NCI-H2107 (cell line): ENCODE measurements around the gene FAM209B.
"Not testable (repeated sequence)": the region's sequence is repeated elsewhere in the genome, so short reads cannot be mapped to it uniquely, and the experiment has no call there.

Experiments used
- DNase-seq: peaks from one replicate; lab custom pipeline; 2025; lab: John Stamatoyannopoulos, UW

FAM209B gene

DNA sequence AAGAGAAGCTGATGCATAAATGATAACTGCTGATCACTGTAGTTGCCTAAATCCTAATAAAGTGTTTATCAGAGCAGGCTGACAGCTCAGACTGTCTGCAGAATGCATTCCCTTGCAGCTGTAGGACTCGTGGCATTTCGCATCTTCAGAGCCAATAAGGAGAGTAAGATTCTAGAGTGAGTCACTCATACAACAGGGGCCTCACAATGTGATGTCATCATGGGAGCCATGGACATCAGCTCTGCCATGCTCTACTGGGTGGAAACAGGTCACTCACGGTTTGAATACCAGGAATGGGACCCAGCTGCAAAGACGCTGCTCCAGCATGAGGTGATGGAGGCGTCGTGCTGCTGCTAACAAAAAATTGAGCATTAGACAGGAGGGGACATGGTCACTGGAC lies 7.4 kb downstream of the FAM209B start:
- DNase-seq, result no peak

DNA sequence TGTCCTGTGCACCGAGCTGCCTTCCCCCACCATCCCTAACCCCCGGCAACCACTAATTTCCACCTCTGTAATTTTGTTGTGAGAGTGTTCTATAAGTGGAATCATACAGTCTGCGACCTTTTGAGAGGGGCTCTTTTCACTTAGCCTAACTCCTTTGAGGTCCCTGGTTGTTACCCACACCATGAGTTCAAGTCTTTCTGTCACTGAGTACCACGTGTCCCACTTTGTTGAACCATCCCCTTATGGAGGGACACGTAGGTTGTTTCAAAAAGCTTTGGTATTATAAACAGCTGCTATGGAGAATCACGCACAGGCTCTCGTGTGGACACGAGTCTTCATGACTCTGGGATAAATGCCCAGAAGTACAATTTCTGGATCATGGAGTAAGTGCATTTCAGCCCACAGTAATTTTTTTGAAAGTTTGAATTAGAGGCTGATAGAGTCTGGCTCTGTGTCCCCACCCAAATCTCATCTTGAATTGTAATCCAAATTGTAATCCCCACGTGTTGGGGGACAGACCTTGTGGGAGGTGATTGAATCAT lies 9.5 kb downstream of the FAM209B start:
- no peak for DNase-seq

DNA sequence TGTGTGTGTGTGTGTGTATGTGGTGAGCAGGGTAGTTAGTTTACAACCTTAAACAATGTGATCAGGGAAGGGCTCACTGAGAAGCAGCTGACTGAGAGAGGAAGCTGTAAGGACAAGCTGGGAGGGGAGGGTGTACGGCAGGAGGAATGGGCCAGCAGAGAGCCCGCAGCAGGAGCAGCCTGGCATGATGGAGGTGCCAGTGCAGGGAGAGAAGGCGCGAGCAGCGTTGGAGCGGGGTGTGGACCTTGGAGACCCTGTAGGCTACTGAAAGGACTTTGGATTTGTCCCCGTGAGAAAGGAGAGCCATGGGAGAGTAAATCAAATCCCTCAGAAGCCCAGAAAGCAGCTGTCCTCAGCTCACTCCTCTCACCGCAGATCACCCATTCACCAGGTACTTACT lies 18.5 kb downstream of the FAM209B start:
- DNase-seq, result no peak

DNA sequence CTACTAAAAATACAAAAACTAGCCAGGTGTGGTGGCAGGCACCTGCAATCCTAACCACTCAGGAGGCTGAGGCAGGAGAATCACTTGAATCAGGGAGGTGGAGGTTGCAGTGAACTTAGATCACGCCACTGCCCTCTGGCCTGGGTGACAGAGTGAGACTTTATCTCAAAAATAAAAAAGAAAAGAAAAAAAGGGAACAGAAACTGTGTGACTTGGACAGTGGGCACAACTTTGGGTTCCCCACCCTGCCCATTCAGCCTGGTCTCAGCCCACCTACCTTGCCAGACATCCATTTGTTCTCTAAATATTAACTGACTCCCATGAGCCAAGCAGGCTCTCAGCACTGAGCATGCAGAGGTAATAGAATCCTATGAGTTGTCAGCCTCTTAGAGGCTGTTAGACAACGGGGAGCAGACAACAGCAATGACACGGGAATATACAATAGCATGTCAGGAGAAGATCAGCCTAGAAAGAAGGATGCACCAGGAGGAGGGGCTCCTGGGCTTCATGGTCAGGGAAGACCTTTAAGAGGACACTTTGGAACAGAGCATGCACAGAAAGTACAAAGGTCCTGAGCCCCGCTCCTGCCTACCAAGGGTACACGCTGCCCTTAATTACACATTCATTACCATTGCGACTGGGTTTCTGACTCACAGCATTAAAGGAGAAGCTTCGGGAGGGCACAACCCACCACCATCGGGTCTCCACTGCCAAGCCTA lies 20.0 kb downstream of the FAM209B start:
- no peak for DNase-seq

- no peak for DNase-seq
Measured at GRCh38 chr20:56554869-56555268, 21.8 kb downstream of the FAM209B start.

GRCh38 chr20:56558968-56559367 lies 25.9 kb downstream of the FAM209B start:
- no peak for DNase-seq

GRCh38 chr20:56564526-56564925 lies 31.5 kb downstream of the FAM209B start:
- not testable (repeated sequence) for DNase-seq

GRCh38 chr20:56565511-56565910 lies 32.5 kb downstream of the FAM209B start:
- DNase-seq, result no peak

DNA sequence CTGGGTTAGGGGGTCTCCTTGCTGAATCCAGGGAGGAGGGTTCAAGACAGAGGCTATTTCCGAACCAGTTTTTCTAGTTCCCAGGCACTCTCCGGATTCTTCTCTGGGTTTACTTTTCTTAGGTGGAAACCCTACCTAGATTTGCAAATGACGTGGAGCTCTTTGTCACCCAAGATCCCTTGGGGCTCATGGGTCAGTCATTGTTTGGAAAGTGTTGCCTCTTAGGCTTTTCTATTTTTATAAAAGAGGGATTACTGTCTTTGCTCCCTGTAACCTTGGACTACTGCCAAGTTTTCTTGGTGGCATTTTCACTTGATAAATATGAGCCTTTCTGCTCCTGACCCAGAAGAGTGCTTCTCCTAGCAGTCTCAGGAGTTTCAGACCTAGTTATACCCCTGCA lies 33.6 kb downstream of the FAM209B start:
- no peak for DNase-seq

- no peak for DNase-seq
Measured at GRCh38 chr20:56570832-56571231, 37.8 kb downstream of the FAM209B start.

- no peak for DNase-seq
Measured at GRCh38 chr20:56572172-56572571, 39.1 kb downstream of the FAM209B start.

- DNase-seq, result no peak
Measured at GRCh38 chr20:56573986-56574385, 40.9 kb downstream of the FAM209B start.

DNA sequence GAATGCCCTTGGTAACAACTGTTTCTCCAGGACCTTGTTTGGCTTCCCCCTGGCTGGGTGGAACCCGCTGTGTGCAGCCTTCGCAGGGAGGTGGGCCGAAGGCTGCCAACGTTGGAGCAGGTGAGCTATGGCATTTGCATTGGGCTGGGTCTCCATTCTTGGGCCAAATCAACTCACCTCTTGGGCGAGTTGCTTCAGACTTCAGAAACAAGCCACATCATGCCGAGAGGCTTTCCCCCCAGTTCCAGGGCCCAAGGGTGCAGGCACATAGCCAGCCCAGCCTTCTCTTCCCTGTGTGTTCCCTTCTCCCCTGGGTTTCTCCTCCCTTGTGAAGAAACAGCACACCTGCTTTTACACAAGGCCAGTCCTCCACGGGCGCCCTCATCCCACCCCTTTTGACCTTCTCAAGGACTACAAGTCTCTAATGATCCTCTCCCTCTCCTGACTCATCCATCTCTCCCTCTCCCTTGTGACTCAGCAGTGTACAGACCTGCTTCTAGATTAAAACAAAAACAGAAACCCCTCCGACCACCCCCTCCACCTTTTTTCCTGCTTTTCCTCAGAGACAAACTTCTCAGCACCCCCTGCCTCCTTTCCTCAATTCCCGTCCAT lies 41.6 kb downstream of the FAM209B start:
- no peak for DNase-seq

- DNase-seq, result no peak
Measured at GRCh38 chr20:56575157-56575556, 42.1 kb downstream of the FAM209B start.

DNA sequence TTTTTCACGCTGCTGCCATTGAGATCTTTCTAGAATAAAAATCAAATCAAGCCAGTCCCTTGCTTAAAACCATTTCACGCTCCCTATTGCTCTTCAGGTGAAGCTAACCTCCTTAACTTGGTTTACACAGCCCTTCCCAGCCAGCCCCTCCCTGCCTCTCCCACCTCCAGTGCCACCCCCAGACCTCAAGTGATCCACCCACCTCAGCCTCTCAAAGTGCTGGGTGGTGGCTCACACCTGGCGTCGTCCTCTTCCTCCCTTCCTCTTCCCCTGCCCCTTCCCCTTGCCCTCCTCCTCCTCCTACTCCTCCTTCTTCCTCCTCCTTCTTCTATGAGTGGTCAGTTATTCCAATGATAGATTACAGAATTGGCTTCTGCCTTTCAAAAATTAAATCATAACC lies 42.9 kb downstream of the FAM209B start:
- no peak for DNase-seq

DNA sequence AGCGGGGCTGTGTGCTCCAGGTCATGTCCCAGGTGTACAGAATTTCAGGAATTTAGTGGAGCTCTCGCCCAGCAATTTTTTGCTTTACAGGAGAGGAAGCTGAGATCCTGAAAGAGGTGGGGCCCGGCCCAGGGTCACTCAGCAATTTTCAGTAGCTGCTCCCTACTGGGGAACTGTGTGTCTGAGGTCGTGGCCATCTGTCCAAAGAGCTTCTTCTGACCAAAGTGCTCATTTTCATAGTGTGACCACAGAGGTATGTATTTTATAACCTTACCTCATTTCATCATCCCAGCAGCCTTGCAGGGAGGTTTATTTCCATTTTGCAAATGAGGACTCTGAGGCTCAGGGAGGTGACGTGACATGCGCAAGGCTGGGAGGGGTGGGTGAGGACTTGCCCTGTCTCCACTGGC lies 46.3 kb downstream of the FAM209B start:
- DNase-seq, result no peak

- no peak for DNase-seq
Measured at GRCh38 chr20:56580226-56580625, 47.2 kb downstream of the FAM209B start.

DNA sequence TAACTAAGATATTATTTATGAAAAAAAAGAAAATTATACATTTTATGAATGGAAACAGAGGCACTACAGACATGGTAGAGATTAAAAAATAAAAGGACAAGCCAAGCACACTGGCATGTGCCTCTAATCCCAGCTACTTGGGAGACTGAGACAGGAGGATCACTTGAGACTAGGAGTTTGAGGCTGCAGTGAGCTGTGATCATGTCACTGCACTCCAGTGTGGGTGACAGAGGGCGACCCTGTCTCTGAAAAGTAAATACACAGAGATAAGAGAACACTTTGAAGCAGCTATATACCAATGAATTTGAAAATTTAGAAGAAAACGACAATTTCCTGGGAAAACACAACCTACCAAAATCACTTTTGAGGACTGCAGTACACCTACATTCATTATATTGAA lies 48.7 kb downstream of the FAM209B start:
- no peak for DNase-seq

- DNase-seq, result no peak
Measured at GRCh38 chr20:56582542-56582941, 49.5 kb downstream of the FAM209B start.

- DNase-seq, result no peak
Measured at GRCh38 chr20:56584916-56585315, 51.9 kb downstream of the FAM209B start.
